ENCODE results near the gene CSRP3. TPM values are rescaled to one million over a fixed set of nuclear protein-coding genes. Genes with fewer than 3 reads are reported as not detected.

CSRP3 gene
- total and polyA plus RNA-seq, 9 of the 15 experiments (the other 6 are each of a cell fraction or from before 2014, with no cell fraction given) = 0.14 TPM; not detected in 8

GRCh38 chr11:19209617-19210370 lies 8.0 kb upstream of the CSRP3 start:
- FAIRE-seq (no peak), ATAC-seq (no peak), DNase-seq (ENCODE audit: extremely low read depth in 1 of 4, low spot score in 3 of 4) (no peak)
- Histone ChIP-seq H3K4me2 (ENCODE audit: insufficient read depth, low read length) (no peak overlapping the region), H3K9me3 (replicated peaks; ENCODE audit: control insufficient read depth, insufficient read depth, low read depth, low read length) (no peaks in the 10 kb centered on the region), H4K20me1 (replicated peaks; ENCODE audit: control insufficient read depth, insufficient read depth, low read length) (no peaks in the 10 kb centered on the region), H3K4me1 (replicated peaks in 1 of 2; ENCODE audit: control insufficient read depth in 2 of 2, insufficient read depth in 2 of 2, low read length in 2 of 2) (no peaks in the 10 kb centered on the region), H3K9ac (ENCODE audit: insufficient read depth in 1 of 2, low read depth in 2 of 2, low read length in 2 of 2) (no peak overlapping the region), H3K4me3 (no peak overlapping the region), H3K9me1 (ENCODE audit: control insufficient read depth, insufficient read depth, low read length) (no peaks in the 10 kb centered on the region), H3K79me2 (ENCODE audit: control insufficient read depth, insufficient read depth, low read length) (no peaks in the 10 kb centered on the region), H3K27ac (ENCODE audit: extremely low read depth, low read depth, low read length) (no peak overlapping the region), H2AFZ (ENCODE audit: low read depth, low read length) (no peak overlapping the region), H3K36me3 (ENCODE audit: control insufficient read depth, insufficient read depth, low read length) (no peaks in the 10 kb centered on the region), H3K27me3 (ENCODE audit: control insufficient read depth in 2 of 2, insufficient read depth in 2 of 2, low read length in 2 of 2) (peaks cover 26 to 34% of the 10 kb centered on the region in 2 experiments; a peak in 4 of 5 replicates)
- TF ChIP-seq ZNF444 (CRISPR knock-in tag; IDR thresholded peaks at IDR 0.05) = no peak
- TF ChIP-seq FOXP1 (CRISPR knock-in tag; IDR thresholded peaks at IDR 0.05) = no peak
- TF ChIP-seq HDAC2 (IDR thresholded peaks at IDR 0.05) = no peak
- TF ChIP-seq, protein P1, sequence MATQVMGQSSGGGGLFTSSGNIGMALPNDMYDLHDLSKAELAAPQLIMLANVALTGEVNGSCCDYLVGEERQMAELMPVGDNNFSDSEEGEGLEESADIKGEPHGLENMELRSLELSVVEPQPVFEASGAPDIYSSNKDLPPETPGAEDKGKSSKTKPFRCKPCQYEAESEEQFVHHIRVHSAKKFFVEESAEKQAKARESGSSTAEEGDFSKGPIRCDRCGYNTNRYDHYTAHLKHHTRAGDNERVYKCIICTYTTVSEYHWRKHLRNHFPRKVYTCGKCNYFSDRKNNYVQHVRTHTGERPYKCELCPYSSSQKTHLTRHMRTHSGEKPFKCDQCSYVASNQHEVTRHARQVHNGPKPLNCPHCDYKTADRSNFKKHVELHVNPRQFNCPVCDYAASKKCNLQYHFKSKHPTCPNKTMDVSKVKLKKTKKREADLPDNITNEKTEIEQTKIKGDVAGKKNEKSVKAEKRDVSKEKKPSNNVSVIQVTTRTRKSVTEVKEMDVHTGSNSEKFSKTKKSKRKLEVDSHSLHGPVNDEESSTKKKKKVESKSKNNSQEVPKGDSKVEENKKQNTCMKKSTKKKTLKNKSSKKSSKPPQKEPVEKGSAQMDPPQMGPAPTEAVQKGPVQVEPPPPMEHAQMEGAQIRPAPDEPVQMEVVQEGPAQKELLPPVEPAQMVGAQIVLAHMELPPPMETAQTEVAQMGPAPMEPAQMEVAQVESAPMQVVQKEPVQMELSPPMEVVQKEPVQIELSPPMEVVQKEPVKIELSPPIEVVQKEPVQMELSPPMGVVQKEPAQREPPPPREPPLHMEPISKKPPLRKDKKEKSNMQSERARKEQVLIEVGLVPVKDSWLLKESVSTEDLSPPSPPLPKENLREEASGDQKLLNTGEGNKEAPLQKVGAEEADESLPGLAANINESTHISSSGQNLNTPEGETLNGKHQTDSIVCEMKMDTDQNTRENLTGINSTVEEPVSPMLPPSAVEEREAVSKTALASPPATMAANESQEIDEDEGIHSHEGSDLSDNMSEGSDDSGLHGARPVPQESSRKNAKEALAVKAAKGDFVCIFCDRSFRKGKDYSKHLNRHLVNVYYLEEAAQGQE (IDR thresholded peaks at IDR 0.05; ENCODE audit: borderline replicate concordance) = no peak
- TF ChIP-seq, protein P1 (CRISPR knock-in tag; IDR thresholded peaks at IDR 0.05; ENCODE audit: low read depth) = no peak
- TF ChIP-seq NFXL1 (CRISPR knock-in tag; IDR thresholded peaks at IDR 0.05) = no peak
- TF ChIP-seq ZNF277 (CRISPR knock-in tag; IDR thresholded peaks at IDR 0.05; ENCODE audit: borderline replicate concordance) = no peak
- no peak for TF ChIP-seq MITF (IDR thresholded peaks at IDR 0.05)
- TF ChIP-seq MIER1 (IDR thresholded peaks at IDR 0.05; ENCODE audit: low read depth) = no peak
- TF ChIP-seq COPS2 (conservative IDR thresholded peaks at IDR 0.05) = no peak
- no peak for TF ChIP-seq KHSRP (IDR thresholded peaks at IDR 0.05)
- no peak for TF ChIP-seq FOXA1 (IDR thresholded peaks at IDR 0.05; ENCODE audit: borderline replicate concordance)
- no peak for TF ChIP-seq MAFK (IDR thresholded peaks at IDR 0.05; ENCODE audit: low read length)
- in situ Hi-C loops (cut with MboI) = no loop called here
- no TSS peak for BruUV-seq (replicated peaks)
- ChIA-PET CTCF (ENCODE audit: low intra/inter-chr PET ratio) (no interaction called here), POLR2A (interaction anchor here (0.7 to 1.1 kb wide), 2 partner anchors 9 to 20 kb away, joined by 3 read pairs; no protein-coding TSS in a partner anchor)
- WGBS (ENCODE audit: insufficient coverage, low coverage, missing lambda C conversion rate) = 0% methylated on average over 3 of the region's 4 CpGs
- intact Hi-C loops (cut with micrococcal nuclease) = loop anchor here (10.0 kb wide), 1 partner anchor 135 kb away; no protein-coding TSS in a partner anchor
